ENCODE results near the gene CMTM7.

CMTM7 gene

GRCh38 chr3:32495609-32496008, 104.0 kb downstream of the CMTM7 start:
- DNase-seq, result no peak

GRCh38 chr3:32498252-32498651, 106.6 kb downstream of the CMTM7 start:
- DNase-seq, result no peak

- no peak for DNase-seq
Measured at GRCh38 chr3:32498992-32499391, 107.3 kb downstream of the CMTM7 start.

- DNase-seq, result no peak
Measured at GRCh38 chr3:32499585-32499984, 107.9 kb downstream of the CMTM7 start.

- no peak for DNase-seq
Measured at GRCh38 chr3:32500231-32500630, 108.6 kb downstream of the CMTM7 start.

GRCh38 chr3:32500880-32501782, 109.5 kb downstream of the CMTM7 start:
- no peak for DNase-seq

- DNase-seq, result no peak
Measured at GRCh38 chr3:32501783-32502117, 110.1 kb downstream of the CMTM7 start.

- no peak for DNase-seq
Measured at GRCh38 chr3:32502118-32502945, 110.7 kb downstream of the CMTM7 start, which contains the start of gene CMTM6. Gene CMTM6 (minus strand): TSS chr3:32502852. CDS start chr3:32502745, 107 bp downstream.

GRCh38 chr3:32502946-32503286, 111.3 kb downstream of the CMTM7 start:
- DNase-seq, result no peak
